ENCODE data around the gene RARA. TPM values are rescaled to one million over a fixed set of nuclear protein-coding genes. Genes with fewer than 3 reads are reported as not detected.
"Not testable (repeated sequence)": the region's sequence is repeated elsewhere in the genome, so short reads cannot be mapped to it uniquely, and the experiment has no call there.

RARA gene
- polyA plus RNA-seq, 1 donor from 2014 or later: 6.6 TPM

GRCh38 chr17:40303708-40304551 lies 5.0 kb upstream of the RARA start:
- Histone ChIP-seq H3K4me2 (ENCODE audit: low read length) (no peak overlapping the region), H3K4me3 (ENCODE audit: low read length) (no peak overlapping the region), H4K20me1 (ENCODE audit: insufficient read depth) (no peaks in the 10 kb centered on the region), H3K9me3 (ENCODE audit: low read length) (no peaks in the 10 kb centered on the region), H3K9me2 (ENCODE audit: insufficient read depth, low read length) (no peaks in the 10 kb centered on the region), H3F3A (ENCODE audit: insufficient read depth, low read length, poor library complexity, severe bottlenecking) (no peaks in the 10 kb centered on the region), H3K27me3 (ENCODE audit: insufficient read depth, low read depth, low read length) (no peaks in the 10 kb centered on the region), H3K9ac (ENCODE audit: low read length) (no peak overlapping the region), H3K79me2 (replicated peaks; ENCODE audit: insufficient read depth, low read length) (no peaks in the 10 kb centered on the region), H3K27ac (ENCODE audit: low read length) (no peak overlapping the region), H2AFZ (ENCODE audit: low read depth, low read length) (no peak overlapping the region), H3K36me3 (ENCODE audit: insufficient read depth, low read length) (no peaks in the 10 kb centered on the region)
- TF ChIP-seq REST (IDR thresholded peaks at IDR 0.05; ENCODE audit: borderline replicate concordance) (no peak), SMC3 (conservative IDR thresholded peaks at IDR 0.05; ENCODE audit: poor library complexity) (no peak), RAD21 (conservative IDR thresholded peaks at IDR 0.05) (no peak), TAF1 (IDR thresholded peaks at IDR 0.05; ENCODE audit: low read depth) (no peak), EZH2 (IDR thresholded peaks at IDR 0.05; ENCODE audit: borderline replicate concordance, insufficient read depth, low read length, poor library complexity, severe bottlenecking) (no peak), MXI1 (conservative IDR thresholded peaks at IDR 0.05; ENCODE audit: poor library complexity, severe bottlenecking) (no peak), CTCF (IDR thresholded peaks at IDR 0.05; ENCODE audit: poor library complexity, severe bottlenecking) (no peak), POLR2AphosphoS5 (IDR thresholded peaks at IDR 0.05) (no peak), EP300 (conservative IDR thresholded peaks at IDR 0.05; ENCODE audit: poor library complexity, severe bottlenecking) (no peak)

GRCh38 chr17:40304552-40304863 lies 4.5 kb upstream of the RARA start:
- not testable (repeated sequence) for H3K9me2 ChIP-seq (ENCODE audit: insufficient read depth, low read length); H3F3A ChIP-seq (ENCODE audit: insufficient read depth, low read length, poor library complexity, severe bottlenecking); H3K9ac ChIP-seq (ENCODE audit: low read length); H3K27ac ChIP-seq (ENCODE audit: low read length); H2AFZ ChIP-seq (ENCODE audit: low read depth, low read length); H3K36me3 ChIP-seq (ENCODE audit: insufficient read depth, low read length); H3K4me2 ChIP-seq (ENCODE audit: low read length); H3K9me3 ChIP-seq (ENCODE audit: low read length); H3K79me2 ChIP-seq (replicated peaks; ENCODE audit: insufficient read depth, low read length); H4K20me1 ChIP-seq (ENCODE audit: insufficient read depth); H3K4me3 ChIP-seq (ENCODE audit: low read length); H3K27me3 ChIP-seq (ENCODE audit: insufficient read depth, low read depth, low read length)

GRCh38 chr17:40304866-40305265 lies 4.1 kb upstream of the RARA start:
- not testable (repeated sequence) for H3K4me2 ChIP-seq (ENCODE audit: low read length); H3K36me3 ChIP-seq (ENCODE audit: insufficient read depth, low read length); H3K27me3 ChIP-seq (ENCODE audit: insufficient read depth, low read depth, low read length); H3K9me2 ChIP-seq (ENCODE audit: insufficient read depth, low read length); H3K4me3 ChIP-seq (ENCODE audit: low read length); H2AFZ ChIP-seq (ENCODE audit: low read depth, low read length); H3K27ac ChIP-seq (ENCODE audit: low read length); H3K9ac ChIP-seq (ENCODE audit: low read length); H3F3A ChIP-seq (ENCODE audit: insufficient read depth, low read length, poor library complexity, severe bottlenecking); H3K79me2 ChIP-seq (replicated peaks; ENCODE audit: insufficient read depth, low read length); H3K9me3 ChIP-seq (ENCODE audit: low read length); H4K20me1 ChIP-seq (ENCODE audit: insufficient read depth)
